ENCODE data around the gene MGP. TPM values are rescaled to one million over a fixed set of nuclear protein-coding genes. Genes with fewer than 3 reads are reported as not detected.

Gene MGP
- total and polyA plus RNA-seq, 2 of the 8 experiments (the other 6 are each of a cell fraction or from before 2014, with no cell fraction given), result not detected

DNA sequence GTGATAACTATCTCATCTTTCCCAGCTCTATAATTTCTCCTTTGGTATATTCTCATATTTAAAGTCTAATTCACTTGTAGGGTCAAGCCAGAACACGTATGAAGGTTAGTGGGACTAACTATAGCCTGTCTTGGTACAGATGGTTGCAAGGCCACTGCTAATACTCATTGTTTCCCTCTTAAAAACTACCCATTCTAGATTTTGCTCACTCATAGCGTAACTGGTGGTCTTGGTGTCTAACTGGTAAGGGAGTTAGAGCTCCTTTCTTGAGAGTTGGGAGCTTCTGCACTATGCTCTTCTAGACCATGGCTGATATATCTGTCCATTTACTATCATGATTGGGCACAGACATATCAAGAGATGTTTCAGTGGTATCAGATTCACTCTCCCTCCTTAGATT lies 8.8 kb downstream of the MGP start:
- Histone ChIP-seq H3K79me1 (ENCODE audit: low read depth, low read length) (no peaks in the 10 kb centered on the region), H3K4me3 (ENCODE audit: extremely low read depth in 1 of 4, insufficient read depth in 2 of 4, low read depth in 3 of 4, low read length in 4 of 4) (no peak overlapping the region), H3K14ac (ENCODE audit: insufficient read length) (no peak overlapping the region), H3K27ac (ENCODE audit: low read depth, low read length) (no peak overlapping the region), H3K27me3 (replicated peaks in 1 of 4; ENCODE audit: control insufficient read depth in 3 of 4, extremely low read depth in 1 of 4, insufficient read depth in 3 of 4, low read length in 3 of 4) (no peaks in the 10 kb centered on the region), H3K36me3 (ENCODE audit: control insufficient read depth in 2 of 4, insufficient read depth in 4 of 4, low read length in 3 of 4) (no peaks in the 10 kb centered on the region), H4K5ac (ENCODE audit: insufficient read length, low read depth, low read length) (no peak overlapping the region), H3K4me1 (replicated peaks in 1 of 4; ENCODE audit: control insufficient read depth in 3 of 4, insufficient read depth in 4 of 4, low read length in 3 of 4) (no peaks in the 10 kb centered on the region), H2AK5ac (ENCODE audit: low read depth, low read length) (no peak overlapping the region), H3K18ac (ENCODE audit: extremely low read depth, low read length) (no peak overlapping the region), H2AFZ (ENCODE audit: low read length) (no peak overlapping the region), H4K91ac (replicated peaks; ENCODE audit: insufficient read length, low read length) (no peak overlapping the region), H3K23me2 (ENCODE audit: low read depth, low read length) (no peaks in the 10 kb centered on the region), H4K8ac (ENCODE audit: extremely low read depth, insufficient read depth, low read length) (no peak overlapping the region), H2BK5ac (ENCODE audit: low read depth, low read length) (no peak overlapping the region), H2BK12ac (ENCODE audit: low read depth, low read length) (no peak overlapping the region), H3K9ac (replicated peaks in 1 of 4; ENCODE audit: extremely low read depth in 1 of 4, low read depth in 3 of 4, low read length in 3 of 4) (no peak overlapping the region), H3K79me2 (ENCODE audit: control insufficient read depth in 1 of 2, insufficient read depth in 2 of 2, low read length in 2 of 2) (no peaks in the 10 kb centered on the region), H3K23ac (ENCODE audit: insufficient read length) (no peak overlapping the region), H2BK20ac (ENCODE audit: low read length) (no peak overlapping the region), H3K4me2 (ENCODE audit: insufficient read depth in 1 of 2, low read depth in 2 of 2, low read length in 2 of 2) (no peak overlapping the region), H4K20me1 (replicated peaks in 1 of 2; ENCODE audit: control insufficient read depth in 1 of 2, insufficient read depth in 2 of 2, low read length in 2 of 2) (no peaks in the 10 kb centered on the region), H2BK120ac (replicated peaks; ENCODE audit: low read depth, low read length) (no peak overlapping the region), H2BK15ac (ENCODE audit: low read length) (no peak overlapping the region), H3K56ac (replicated peaks; ENCODE audit: insufficient read length, low read depth, low read length) (no peak overlapping the region), H3K4ac (replicated peaks; ENCODE audit: insufficient read length, low read depth, low read length) (no peak overlapping the region), H3K9me3 (ENCODE audit: insufficient read depth in 2 of 2, low read depth in 1 of 2, low read length in 1 of 2) (no peaks in the 10 kb centered on the region)
- ChIA-PET POLR2A (ENCODE audit: partially characterized antibody) (interaction anchor here (0.6 kb wide), 1 partner anchor 28 kb away, joined by 3 read pairs; no protein-coding TSS in a partner anchor), CTCF (ENCODE audit: partially characterized antibody) (interaction anchor here (1.0 to 1.5 kb wide), 3 partner anchors 22 to 36 kb away, joined by 3 read pairs; no protein-coding TSS in a partner anchor)
- DNase-seq (ENCODE audit: low read depth in 1 of 2, low spot score in 2 of 2) (no peak), FAIRE-seq (no peak)
- WGBS, 2 experiments (ENCODE audit: extremely low coverage in 1 of 2, insufficient coverage in 1 of 2, insufficient read length in 1 of 2, insufficient replicate concordance in 2 of 2, low coverage in 1 of 2, low lambda C conversion rate in 2 of 2, missing lambda C conversion rate in 1 of 2), result 89% methylated on average over 2 of the region's 2 CpGs; no CpG with 5 or more reads in 1 of the 2 experiments
- TF ChIP-seq BRCA1 (IDR thresholded peaks at IDR 0.05; ENCODE audit: low read depth, low read length), result no peak
- TF ChIP-seq RFX5 (IDR thresholded peaks at IDR 0.05; ENCODE audit: borderline replicate concordance, low read depth, low read length), result no peak
- no peak for TF ChIP-seq SAP30 (IDR thresholded peaks at IDR 0.05; ENCODE audit: insufficient read depth, insufficient replicate concordance, low read length)
- TF ChIP-seq POLR2AphosphoS5 (IDR thresholded peaks at IDR 0.05; ENCODE audit: low read depth, low read length), result no peak
- TF ChIP-seq SIN3A (conservative IDR thresholded peaks at IDR 0.05 in 1 of 2, IDR thresholded peaks at IDR 0.05 in 1 of 2; ENCODE audit: low read depth in 1 of 2, low read length in 2 of 2), result no peak
- no peak for TF ChIP-seq NANOG (IDR thresholded peaks at IDR 0.05; ENCODE audit: insufficient read depth, low read depth, low read length, poor library complexity, severe bottlenecking)
- TF ChIP-seq SP2 (IDR thresholded peaks at IDR 0.05; ENCODE audit: low read length), result no peak
- TF ChIP-seq BACH1 (IDR thresholded peaks at IDR 0.05; ENCODE audit: low read length), result no peak
- TF ChIP-seq POLR2A (IDR thresholded peaks at IDR 0.05; ENCODE audit: control extremely low read depth in 1 of 2, low read depth in 2 of 2, low read length in 2 of 2), result no peak
- TF ChIP-seq, protein P1, sequence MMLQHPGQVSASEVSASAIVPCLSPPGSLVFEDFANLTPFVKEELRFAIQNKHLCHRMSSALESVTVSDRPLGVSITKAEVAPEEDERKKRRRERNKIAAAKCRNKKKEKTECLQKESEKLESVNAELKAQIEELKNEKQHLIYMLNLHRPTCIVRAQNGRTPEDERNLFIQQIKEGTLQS (IDR thresholded peaks at IDR 0.05; ENCODE audit: insufficient read depth, low read depth, low read length), result no peak
- no peak for TF ChIP-seq CHD1 (IDR thresholded peaks at IDR 0.05; ENCODE audit: low read depth, low read length)
- no peak for TF ChIP-seq GABPA (IDR thresholded peaks at IDR 0.05; ENCODE audit: borderline replicate concordance, insufficient read depth, low read length)
- no peak for TF ChIP-seq RNF2 (IDR thresholded peaks at IDR 0.05; ENCODE audit: borderline replicate concordance, low read depth, low read length, missing control alignments, poor library complexity, severe bottlenecking)
- TF ChIP-seq CBX5 (IDR thresholded peaks at IDR 0.05; ENCODE audit: low read depth, low read length), result no peak

All from H1 (cell line).